Left lung (tissue), 10 donors: ENCODE data around the gene FAM111A. TPM values are rescaled to one million over a fixed set of nuclear protein-coding genes. Genes with fewer than 3 reads are reported as not detected.

Experiments
- ATAC-seq: fragments of 200-7000 bp; cut with Tn5 transposase; one replicate; pipeline ENCODE4 v1.9.1; 2020; ENCODE audit warnings: moderate library complexity
- DNase-seq, 4 donors: peaks; one replicate each; pipeline ENCODE4 v3.0.0-alpha.2; 2013 to 2020
- H3K27ac ChIP-seq, 2 donors: fragments of 200-600 bp; sonication (generic) in 1 of 2; one replicate each; pipeline versions ENCODE4 v1.5.0 to v1.8.0; 2020 to 2021
- H3K27me3 ChIP-seq, 2 donors: fragments of 200-600 bp; sonication (generic) in 1 of 2; one replicate each; pipeline versions ENCODE4 v1.5.0 to v1.8.0; 2020 to 2021
- H3K36me3 ChIP-seq, 2 donors: fragments of 200-600 bp; sonication (generic) in 1 of 2; one replicate each; pipeline versions ENCODE4 v1.5.0 to v1.8.0; 2020 to 2021
- H3K4me1 ChIP-seq, 2 donors: fragments of 200-600 bp; one replicate each; pipeline ENCODE4 v1.8.0; 2021
- H3K4me3 ChIP-seq, 2 donors: fragments of 200-600 bp; sonication (generic) in 1 of 2; one replicate each; pipeline versions ENCODE4 v1.5.0 to v1.8.0; 2020 to 2021; ENCODE audit warnings: mild to moderate bottlenecking in 1 of 2
- H3K9me3 ChIP-seq, 2 donors: fragments of 200-600 bp; sonication (generic) in 1 of 2; one replicate each; pipeline versions ENCODE4 v1.5.0 to v1.8.0; 2020 to 2021
- intact Hi-C, 2 donors: fragments of 100-400 bp; cut with DNase I; formaldehyde crosslinking; loops; one replicate each; pipeline versions ENCODE4 v1.11.2 to v1.14.2; 2022
- polyA plus RNA-seq, 6 donors: library from polyadenylated mRNA; unstranded; fragments of 120-200 nt; gene quantifications; one replicate each; pipeline ENCODE4 v1.2.1, GENCODE V29; 2013; ENCODE audit not compliant: insufficient read length in 6 of 6
- total RNA-seq, 2 donors: library from RNA; stranded (reverse); fragmentation: NEBNext Ultra II Directional; extraction: Animal tissue kit (Norgen Biotek cat#: 25700); gene quantifications; one replicate each; pipeline ENCODE4 v1.2.1, GENCODE V29; 2021
- TF ChIP-seq, protein P1 (sequence below), 2 donors: fragments of 200-600 bp; sonication (generic) in 1 of 2; IDR thresholded peaks; one replicate each; pipeline versions ENCODE4 v1.5.0 to v1.8.0; 2021; ENCODE audit warnings: antibody characterized with exemption in 2 of 2
- donor health status: DM: no; HTN: yes; CAD: no.
- donor health status: DM: no; HTN: no; CAD: no.

Gene FAM111A
- total and polyA plus RNA-seq, 8 donors, result 50.3 to 113 (median 91.7) TPM

DNA sequence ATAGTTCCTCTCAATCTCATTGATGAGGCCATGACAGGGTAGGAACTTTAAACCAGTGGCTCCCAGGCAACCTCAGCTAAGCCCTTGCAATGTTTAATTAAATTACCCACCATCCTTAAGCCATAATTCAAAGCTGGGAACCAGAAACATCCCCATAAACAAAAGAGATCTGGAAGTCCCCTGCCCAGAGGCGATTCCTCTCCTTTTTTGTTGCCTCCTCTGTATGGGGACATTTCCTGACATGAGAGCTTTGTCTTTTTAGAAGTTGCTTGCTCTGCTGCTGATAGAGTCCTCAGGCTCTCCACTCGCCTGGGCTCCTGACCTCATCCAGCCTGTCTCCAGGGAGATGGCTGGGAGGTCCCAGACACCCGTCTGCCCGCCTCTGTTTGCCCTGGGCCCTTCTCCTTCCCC is 32.4 kb downstream of the FAM111A start:
- peaks cover 3 to 31% of the 10 kb centered on the region in 2 donors for H3K4me1 ChIP-seq
- no peak overlapping the region for H3K4me3 ChIP-seq
- no peaks in the 10 kb centered on the region for H3K9me3 ChIP-seq
- peak overlapping the region; percentile 57 for H3K27ac ChIP-seq
- ATAC-seq (peak; percentile 33), DNase-seq (peak in 1 of 4 donors; percentile 69)
- intact Hi-C loops, result no loop called here
- no peaks in the 10 kb centered on the region for H3K36me3 ChIP-seq
- H3K27me3 ChIP-seq, result peaks cover 0 to 18% of the 10 kb centered on the region in 2 donors
- TF ChIP-seq, protein P1, sequence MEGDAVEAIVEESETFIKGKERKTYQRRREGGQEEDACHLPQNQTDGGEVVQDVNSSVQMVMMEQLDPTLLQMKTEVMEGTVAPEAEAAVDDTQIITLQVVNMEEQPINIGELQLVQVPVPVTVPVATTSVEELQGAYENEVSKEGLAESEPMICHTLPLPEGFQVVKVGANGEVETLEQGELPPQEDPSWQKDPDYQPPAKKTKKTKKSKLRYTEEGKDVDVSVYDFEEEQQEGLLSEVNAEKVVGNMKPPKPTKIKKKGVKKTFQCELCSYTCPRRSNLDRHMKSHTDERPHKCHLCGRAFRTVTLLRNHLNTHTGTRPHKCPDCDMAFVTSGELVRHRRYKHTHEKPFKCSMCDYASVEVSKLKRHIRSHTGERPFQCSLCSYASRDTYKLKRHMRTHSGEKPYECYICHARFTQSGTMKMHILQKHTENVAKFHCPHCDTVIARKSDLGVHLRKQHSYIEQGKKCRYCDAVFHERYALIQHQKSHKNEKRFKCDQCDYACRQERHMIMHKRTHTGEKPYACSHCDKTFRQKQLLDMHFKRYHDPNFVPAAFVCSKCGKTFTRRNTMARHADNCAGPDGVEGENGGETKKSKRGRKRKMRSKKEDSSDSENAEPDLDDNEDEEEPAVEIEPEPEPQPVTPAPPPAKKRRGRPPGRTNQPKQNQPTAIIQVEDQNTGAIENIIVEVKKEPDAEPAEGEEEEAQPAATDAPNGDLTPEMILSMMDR (IDR thresholded peaks at IDR 0.05), result no peak

DNA sequence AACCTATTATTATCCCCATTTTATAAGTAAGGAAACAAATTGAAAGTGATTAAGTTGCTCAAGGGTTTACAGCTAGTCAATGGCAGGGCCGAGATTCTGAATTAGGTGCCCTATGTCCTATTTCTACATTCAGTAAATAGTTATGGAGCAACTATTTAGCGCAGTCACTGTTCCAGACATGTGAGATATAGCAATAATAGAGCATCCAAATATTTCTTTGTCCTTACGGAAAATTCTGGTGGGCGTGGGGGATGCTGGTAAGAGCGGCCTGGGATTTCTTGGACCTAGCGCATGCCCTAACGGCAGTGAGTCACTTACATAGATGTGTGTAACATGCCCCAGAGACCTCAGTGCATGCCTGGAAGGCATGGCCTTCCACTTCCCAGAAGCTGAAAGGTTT is 33.7 kb downstream of the FAM111A start:
- Histone ChIP-seq H3K4me1 (peaks cover 3 to 29% of the 10 kb centered on the region in 2 donors), H3K36me3 (no peaks in the 10 kb centered on the region), H3K27me3 (peaks cover 0 to 18% of the 10 kb centered on the region in 2 donors), H3K9me3 (no peaks in the 10 kb centered on the region), H3K4me3 (no peak overlapping the region), H3K27ac (no peak overlapping the region)
- intact Hi-C loops, result no loop called here
- ATAC-seq, result no peak
- TF ChIP-seq, protein P1 (IDR thresholded peaks at IDR 0.05), result no peak
- no peak for DNase-seq

DNA sequence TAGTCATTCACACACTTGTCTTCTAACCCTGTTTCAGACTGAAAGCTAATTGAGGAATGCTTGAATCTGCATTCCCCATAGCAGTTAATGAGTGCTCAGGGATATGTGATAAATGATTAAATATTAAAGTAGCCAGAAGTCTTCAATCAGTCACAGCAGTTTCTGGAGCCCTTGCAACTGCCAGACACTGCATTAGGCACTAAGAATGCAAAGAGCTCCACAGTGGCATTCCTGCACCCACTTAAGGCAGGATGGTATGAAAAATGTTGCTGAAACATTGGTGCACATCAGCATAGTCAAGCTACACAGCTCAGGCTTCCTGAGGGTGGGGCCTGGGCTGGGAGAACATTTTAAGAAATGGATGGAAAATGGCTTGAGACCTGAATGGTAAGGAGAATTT is 35.7 kb downstream of the FAM111A start:
- intact Hi-C loops, result no loop called here

DNA sequence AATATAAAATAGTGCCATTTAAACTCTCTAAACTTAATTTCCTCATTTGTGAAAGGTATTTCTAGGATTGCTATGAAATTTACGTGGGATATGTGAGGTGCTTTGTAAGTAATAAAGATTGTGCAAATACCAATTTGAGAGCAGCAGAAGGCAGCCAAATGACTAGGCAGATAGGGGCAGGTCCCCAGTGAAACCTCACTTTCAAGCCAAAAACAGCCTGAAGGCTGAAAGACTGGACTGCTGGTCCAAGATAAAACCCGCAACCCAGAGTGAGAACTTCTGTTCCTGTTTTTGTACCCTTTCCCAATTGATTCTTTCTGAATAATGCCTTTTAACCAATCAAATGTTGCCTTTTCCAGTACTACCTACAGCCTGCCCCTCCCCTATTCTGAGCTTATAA is 36.5 kb downstream of the FAM111A start:
- intact Hi-C loops, result no loop called here
- DNase-seq, result no peak
- ATAC-seq, result no peak
- no peak overlapping the region for H3K4me3 ChIP-seq
- no peak overlapping the region for H3K27ac ChIP-seq
- no peaks in the 10 kb centered on the region for H3K27me3 ChIP-seq
- H3K9me3 ChIP-seq, result no peaks in the 10 kb centered on the region
- TF ChIP-seq, protein P1 (IDR thresholded peaks at IDR 0.05), result no peak
- H3K36me3 ChIP-seq, result peaks cover 0 to 13% of the 10 kb centered on the region in 2 donors
- H3K4me1 ChIP-seq, result peaks cover 11 to 15% of the 10 kb centered on the region in 2 donors

More for the DNA sequence above, 35.7 kb downstream of the FAM111A start:
- TF ChIP-seq, protein P1 (IDR thresholded peaks at IDR 0.05), result no peak
- no peak overlapping the region for H3K4me3 ChIP-seq
- H3K4me1 ChIP-seq, result peaks cover 4 to 16% of the 10 kb centered on the region in 2 donors
- H3K27me3 ChIP-seq, result peaks cover 0 to 7% of the 10 kb centered on the region in 2 donors
- DNase-seq (no peak), ATAC-seq (peak; percentile 33)
- H3K9me3 ChIP-seq, result no peaks in the 10 kb centered on the region
- peaks cover 0 to 13% of the 10 kb centered on the region in 2 donors for H3K36me3 ChIP-seq
- no peak overlapping the region for H3K27ac ChIP-seq

DNA sequence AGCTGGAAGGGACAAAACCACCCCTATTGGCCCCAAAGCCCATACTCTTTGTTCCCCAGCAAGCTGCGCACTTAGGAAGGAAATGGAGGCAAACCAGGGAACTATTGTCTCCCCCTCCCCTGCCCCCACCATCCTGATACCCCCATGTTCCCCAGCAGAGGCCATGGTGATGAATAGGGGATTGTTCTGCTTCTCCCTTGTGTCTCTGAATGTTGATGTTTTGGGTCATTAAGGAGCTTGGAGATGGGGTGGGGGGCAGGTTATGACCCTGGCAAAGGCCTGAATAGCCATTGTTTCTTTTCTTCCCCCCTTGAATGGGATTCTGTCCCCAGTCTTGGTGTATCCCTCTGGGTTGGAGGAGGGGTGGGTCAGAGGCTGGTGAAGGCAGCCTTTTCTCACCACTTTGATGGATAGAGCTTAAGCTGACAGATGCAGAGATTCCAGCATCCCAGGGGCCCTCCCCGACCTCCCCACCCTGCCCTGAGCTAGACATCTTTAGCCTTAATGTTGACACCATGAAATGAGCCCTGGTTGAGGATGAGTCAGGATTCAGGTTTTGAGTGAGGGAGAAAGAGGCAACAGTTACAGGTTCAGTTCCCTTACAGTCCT is 37.6 kb downstream of the FAM111A start:
- TF ChIP-seq, protein P1 (IDR thresholded peaks at IDR 0.05), result no peak
- DNase-seq (no peak), ATAC-seq (no peak)
- H3K9me3 ChIP-seq, result no peaks in the 10 kb centered on the region
- H3K4me3 ChIP-seq, result no peak overlapping the region
- intact Hi-C loops, result no loop called here
- no peaks in the 10 kb centered on the region for H3K27me3 ChIP-seq
- peaks cover 0 to 13% of the 10 kb centered on the region in 2 donors for H3K36me3 ChIP-seq
- no peak overlapping the region for H3K27ac ChIP-seq
- H3K4me1 ChIP-seq, result peaks cover 16 to 21% of the 10 kb centered on the region in 2 donors
